Left forelimb (tissue), 1 donor: ENCODE measurements around the gene MYOZ1.

Experiments
- DNase-seq: peaks from one replicate; pipeline ENCODE4 v3.0.0-alpha.2; 2018; ENCODE audit warnings: low spot score

Gene MYOZ1

GRCh38 chr10:73593110-73593509 is 48.2 kb downstream of the MYOZ1 start:
- DNase-seq: no peak

- no peak for DNase-seq
Measured at GRCh38 chr10:73591935-73592699, 49.2 kb downstream of the MYOZ1 start.

- no peak for DNase-seq
Measured at GRCh38 chr10:73590881-73591799, 50.1 kb downstream of the MYOZ1 start, which contains the start of gene USP54. USP54 (minus strand) TSS chr10:73591342; CDS start chr10:73575658, 15,684 bp downstream.

GRCh38 chr10:73589563-73590126 is 51.6 kb downstream of the MYOZ1 start:
- no peak for DNase-seq

GRCh38 chr10:73588656-73589055 is 52.6 kb downstream of the MYOZ1 start:
- DNase-seq: no peak

GRCh38 chr10:73586583-73586984 is 54.7 kb downstream of the MYOZ1 start:
- DNase-seq: no peak

- no peak for DNase-seq
Measured at GRCh38 chr10:73585327-73585726, 55.9 kb downstream of the MYOZ1 start.

GRCh38 chr10:73584737-73585136 is 56.5 kb downstream of the MYOZ1 start:
- DNase-seq: no peak

GRCh38 chr10:73581918-73582317 is 59.4 kb downstream of the MYOZ1 start:
- no peak for DNase-seq
